H54 (cell line): Measurements from ENCODE around the gene GTF3C4.

Experiments
- DNase-seq: peaks from one replicate; pipeline ENCODE4 v3.0.0; 2011; ENCODE audit warnings: low spot score, mixed read lengths; ENCODE audit not compliant: insufficient read length
- FAIRE-seq: peaks from 3 replicates; lab custom pipeline; 2011; peaks lifted over from hg19 to GRCh38; lab: Jason Lieb, UNC
- POLR2A ChIP-seq: IDR thresholded peaks from 2 replicates; pipeline ENCODE4 v1.6.1; 2011; ENCODE audit warnings: low read depth, mild to moderate bottlenecking, low read length

The GTF3C4 gene

DNA sequence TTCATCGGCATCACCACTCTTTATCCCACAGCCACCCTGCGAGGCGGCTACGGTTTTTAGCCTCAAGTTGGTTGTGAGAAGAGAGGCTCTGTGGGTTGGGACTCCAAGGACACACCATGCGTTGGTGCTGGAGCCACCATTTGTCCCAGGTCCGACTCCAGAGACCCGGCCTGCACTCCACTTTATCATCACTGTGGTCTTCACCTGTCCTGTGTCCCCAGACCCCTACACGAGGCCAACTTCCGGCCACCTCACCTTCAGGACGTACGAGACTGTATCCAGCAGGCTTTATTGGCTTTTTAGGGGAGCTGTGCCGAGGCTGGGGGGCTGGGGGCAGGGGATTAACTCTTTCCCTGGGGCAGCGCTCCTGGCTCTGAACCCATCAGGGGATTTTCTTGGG, 55.0 kb downstream of the GTF3C4 start:
- TF ChIP-seq POLR2A, result no peak
- DNase-seq, result no peak
- FAIRE-seq, result no peak

DNA sequence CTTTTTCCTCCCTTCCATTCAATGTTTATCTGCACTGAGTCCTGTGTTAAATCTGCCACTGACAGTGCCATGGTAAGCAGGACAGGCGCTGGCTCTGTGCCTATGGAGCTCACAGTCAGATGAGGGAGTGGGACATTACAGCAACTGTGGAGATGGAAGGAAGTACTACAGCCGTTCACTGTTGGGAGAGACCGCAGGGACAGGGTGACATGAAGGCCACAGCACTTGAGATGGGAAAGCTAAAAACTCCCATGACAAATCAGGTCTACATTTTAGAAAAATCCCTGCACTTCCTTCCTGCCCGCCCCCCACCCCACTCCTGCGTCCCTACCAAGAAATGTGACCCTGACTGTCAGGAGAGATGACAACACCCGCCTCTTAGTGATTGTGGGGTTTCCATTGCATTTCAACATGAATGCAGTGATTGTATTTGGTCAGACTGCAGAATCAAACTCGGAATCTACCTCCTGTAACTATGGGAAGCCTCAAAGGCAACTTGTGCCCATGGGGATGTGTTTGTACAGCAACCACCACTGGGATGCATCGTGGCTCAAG, 56.4 kb downstream of the GTF3C4 start:
- no peak for DNase-seq
- no peak for FAIRE-seq

DNA sequence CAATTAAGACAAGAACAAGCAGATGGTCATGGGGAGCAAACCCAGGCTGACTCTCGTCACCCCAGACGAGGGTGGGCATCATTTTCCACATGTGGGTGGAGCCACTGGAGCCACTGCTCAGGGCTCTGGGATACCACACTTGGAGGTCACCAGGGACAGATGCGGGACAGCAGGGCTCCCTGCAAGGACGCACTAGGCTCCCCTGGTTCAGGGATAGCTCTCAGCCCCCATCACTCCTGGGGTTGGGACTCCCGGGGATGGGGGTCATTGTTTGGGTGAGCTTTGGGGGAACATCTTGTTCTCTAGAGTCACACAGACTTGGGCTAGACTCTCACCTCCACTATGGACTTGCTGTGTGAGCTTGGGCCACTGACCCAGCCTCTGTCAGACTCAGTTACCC, 57.8 kb downstream of the GTF3C4 start:
- FAIRE-seq, result no peak

More for the DNA sequence above, 56.4 kb downstream of the GTF3C4 start:
- no peak for TF ChIP-seq POLR2A

DNA sequence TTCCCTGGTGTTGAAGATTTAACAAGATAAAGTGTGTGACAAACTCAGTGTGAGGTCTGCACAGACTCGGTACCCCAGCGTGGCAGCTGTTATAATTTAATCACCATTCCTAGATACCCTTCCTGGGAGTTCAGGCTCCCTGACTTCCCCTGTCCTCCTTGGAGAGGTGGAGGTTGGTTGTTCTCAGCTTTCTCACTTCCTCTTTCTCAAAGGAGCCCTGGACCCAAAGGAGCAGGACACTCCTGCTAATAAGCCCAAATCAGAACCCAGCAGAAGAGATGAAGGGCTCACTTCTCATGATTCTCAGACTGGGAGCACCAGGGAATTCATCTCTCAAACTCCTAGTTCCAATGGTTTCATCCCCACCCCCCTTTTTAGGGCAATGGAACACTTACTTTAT, 58.2 kb downstream of the GTF3C4 start:
- DNase-seq (no peak), FAIRE-seq (no peak)
- no peak for TF ChIP-seq POLR2A

More for the DNA sequence above, 57.8 kb downstream of the GTF3C4 start:
- no peak for TF ChIP-seq POLR2A
- DNase-seq, result no peak

DNA sequence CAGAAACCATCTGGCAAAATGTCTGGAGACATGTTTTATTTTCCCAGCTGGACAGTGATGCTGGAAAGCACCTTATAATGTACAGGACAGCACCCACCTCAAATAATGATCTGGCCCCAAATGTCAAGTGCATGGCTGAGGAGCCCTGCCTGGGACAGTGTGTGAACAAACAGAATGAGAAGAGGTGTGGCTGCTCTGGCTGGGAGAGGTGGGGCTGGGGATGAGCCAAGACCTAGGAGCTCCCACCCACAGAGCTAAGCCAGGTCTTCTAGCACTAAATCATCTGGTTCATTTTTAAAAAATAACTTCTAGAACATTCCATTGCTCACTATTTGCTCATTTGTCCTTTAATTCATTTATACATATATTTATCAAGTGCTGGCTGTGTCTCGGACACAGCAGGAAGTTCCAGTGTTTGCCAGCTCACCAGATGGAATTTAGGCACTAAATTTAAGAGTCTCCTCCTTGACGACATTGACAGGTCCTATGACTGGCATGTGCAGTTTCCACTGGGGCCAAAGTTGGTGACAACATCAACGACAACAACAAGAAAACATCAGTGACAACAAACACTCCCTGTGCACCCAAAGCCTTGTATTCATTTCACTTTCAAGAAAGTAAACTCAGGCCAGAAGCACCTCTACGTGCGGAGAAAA, 59.1 kb downstream of the GTF3C4 start:
- TF ChIP-seq POLR2A, result no peak
- FAIRE-seq (no peak), DNase-seq (no peak)

DNA sequence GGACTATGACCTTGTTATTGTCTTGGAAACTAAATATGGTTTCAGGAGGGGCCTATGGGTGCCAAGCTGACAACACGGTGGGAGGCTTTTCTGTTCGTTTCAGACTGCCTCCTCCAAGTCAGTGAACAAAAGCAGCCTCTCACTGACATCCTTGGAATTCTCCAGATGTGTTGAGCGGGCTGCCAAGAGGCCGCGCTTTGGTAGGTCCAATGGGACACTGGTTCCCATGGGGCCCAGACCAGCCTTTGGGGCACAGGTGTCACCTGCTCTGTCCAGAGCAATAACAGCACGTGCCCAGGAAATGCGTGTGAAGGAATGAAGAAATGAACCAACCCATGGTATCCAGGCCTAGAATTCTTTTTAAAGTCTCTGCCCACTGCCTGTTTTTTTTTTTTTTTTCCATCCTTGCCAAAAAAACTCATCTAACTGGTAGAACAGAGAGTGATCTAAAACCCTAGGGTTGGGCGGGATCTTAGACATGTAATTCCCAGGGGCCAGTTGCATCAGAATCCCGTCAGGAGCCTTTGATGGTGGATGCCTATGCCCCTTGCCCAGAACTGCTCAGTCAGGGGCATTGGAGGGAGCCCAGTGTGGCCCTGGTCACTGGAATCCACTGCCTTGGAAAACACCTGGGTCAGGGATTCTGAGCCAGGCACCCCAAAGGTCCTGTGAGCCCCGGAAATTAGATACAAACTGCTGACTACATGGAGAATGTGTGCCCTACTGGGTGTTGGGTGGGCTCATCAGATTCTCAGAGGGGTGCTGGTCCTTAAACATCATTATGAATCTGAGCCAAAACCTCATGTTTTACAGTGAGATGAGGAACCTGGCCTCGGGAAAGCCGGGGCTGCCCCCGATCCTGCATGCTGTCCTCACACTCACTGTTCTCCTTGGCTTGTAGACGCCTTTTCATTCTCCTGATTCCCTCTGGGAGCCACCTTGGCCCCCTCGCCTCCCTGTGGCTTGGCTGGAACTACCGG, 60.1 kb downstream of the GTF3C4 start:
- FAIRE-seq (no peak), DNase-seq (no peak)
- TF ChIP-seq POLR2A, result no peak

DNA sequence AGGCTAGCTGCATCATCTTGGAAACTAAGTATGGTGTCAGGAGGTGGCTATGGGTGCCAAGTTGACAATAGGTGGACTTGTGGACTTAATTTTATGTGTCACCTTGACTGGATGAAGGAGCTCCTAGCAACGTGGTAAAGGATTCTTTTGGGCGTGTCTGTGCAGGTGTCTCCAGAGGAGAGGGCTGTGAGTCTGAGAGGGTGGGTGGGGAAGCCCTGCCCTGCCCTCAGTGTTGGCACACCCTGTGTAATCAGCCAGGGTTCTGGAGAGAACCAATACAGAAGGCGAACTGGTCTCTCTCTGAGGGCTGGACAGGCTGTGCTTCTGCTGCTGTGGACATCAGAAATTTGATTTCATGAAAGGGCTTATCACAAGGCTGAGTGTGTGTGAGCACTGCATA, 61.0 kb downstream of the GTF3C4 start:
- no peak for FAIRE-seq

DNA sequence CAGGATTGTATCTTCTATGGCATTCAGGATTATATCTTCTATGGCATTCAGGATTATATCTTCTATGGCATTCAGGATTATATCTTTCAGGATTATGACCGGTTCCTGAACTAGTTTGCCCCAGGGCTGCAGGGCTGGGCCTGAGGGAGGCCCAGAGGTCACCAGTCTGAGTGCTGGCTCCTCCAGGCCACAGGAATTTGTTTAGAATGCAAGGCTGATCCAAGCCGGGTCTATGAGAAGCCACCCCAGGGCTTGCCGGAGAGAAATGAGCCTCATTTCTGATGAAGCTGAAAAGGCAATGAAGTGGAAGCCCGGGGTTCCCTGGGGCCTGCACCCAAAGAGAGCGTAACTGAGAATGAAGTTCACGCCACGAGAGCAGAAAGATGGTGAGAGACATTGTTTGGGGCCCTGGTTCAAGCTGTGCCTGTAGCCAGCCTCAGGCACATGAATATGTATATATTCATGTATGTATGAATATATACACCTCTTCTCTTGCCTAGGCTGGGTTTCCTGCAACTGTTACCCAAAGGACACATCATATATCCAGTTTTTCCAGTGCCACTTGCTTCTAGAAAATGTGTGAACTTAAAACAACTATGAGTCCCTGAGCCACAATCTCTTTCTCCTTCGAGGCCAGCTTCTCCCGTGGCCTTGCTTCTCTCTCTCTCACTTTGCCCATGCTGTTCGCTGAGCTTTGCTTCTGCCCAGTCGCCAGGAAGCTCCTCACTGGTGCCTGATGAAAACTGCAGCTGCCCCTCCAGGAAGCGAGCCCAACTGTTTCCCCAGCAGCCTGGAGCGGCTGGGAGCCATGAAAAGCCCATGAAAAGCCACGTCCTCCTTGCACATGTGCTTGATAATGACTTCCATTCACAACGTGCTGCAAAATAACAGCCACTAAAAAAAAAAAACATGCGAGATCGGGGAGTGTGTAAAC, 62.3 kb downstream of the GTF3C4 start:
- DNase-seq (no peak), FAIRE-seq (no peak)
- TF ChIP-seq POLR2A, result no peak

More for the DNA sequence above, 61.0 kb downstream of the GTF3C4 start:
- TF ChIP-seq POLR2A, result no peak
- no peak for DNase-seq

DNA sequence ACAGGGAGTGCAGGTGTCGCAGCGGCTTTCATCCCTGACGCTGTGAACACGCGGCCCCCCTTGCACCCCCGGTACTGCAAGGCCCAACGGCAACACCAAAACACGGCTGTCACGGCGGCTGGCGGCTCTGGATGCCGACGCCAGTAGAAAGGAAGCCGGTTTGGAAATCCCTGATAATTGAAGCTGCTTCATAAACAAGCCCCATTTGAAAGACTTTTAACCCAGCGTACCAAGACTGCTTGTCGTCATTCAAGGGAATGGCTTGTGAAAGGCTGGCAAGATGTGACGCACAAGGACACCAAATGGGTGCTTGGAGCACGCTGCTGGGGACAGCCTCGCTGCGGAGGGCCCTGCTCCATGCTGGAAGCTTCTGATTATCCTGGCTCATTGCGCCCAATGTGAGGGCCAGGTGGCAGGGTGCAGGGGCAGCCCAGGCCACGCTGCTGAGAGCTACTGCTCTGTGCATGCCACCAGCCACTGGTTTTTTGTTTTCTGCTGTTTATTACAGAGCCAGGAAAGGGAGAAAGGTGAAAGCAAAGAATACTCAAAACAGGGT, 63.1 kb downstream of the GTF3C4 start:
- no peak for FAIRE-seq
- TF ChIP-seq POLR2A, result no peak
- no peak for DNase-seq

DNA sequence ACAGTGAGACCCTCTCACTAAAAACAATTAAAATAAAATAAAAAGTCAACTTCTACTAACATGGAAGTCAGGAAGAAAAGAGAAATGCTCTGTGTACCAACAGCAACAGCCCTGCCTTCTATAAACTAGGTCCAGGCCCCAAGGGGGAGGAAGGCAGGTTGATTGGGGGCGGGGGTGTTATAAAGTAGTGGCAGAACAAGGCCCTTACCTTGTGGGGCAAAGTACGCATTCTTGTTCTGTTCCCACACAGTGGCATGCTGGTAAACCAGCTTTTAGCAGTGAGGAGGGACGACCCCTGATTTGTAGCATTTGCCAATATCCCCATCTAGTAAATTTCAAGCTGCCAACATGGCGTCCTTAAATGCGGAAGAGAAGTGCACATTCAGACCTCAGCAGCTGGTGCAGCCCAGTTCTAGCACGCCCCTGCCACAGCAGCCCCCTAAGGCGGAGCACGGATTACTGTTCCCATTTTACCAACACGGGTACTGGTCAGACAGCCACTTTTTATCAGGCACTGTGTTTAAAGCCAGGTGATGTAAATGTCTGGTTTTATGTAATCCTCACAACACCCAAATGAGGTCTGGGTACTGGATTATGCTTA, 69.5 kb downstream of the GTF3C4 start:
- FAIRE-seq, result no peak
- no peak for DNase-seq

DNA sequence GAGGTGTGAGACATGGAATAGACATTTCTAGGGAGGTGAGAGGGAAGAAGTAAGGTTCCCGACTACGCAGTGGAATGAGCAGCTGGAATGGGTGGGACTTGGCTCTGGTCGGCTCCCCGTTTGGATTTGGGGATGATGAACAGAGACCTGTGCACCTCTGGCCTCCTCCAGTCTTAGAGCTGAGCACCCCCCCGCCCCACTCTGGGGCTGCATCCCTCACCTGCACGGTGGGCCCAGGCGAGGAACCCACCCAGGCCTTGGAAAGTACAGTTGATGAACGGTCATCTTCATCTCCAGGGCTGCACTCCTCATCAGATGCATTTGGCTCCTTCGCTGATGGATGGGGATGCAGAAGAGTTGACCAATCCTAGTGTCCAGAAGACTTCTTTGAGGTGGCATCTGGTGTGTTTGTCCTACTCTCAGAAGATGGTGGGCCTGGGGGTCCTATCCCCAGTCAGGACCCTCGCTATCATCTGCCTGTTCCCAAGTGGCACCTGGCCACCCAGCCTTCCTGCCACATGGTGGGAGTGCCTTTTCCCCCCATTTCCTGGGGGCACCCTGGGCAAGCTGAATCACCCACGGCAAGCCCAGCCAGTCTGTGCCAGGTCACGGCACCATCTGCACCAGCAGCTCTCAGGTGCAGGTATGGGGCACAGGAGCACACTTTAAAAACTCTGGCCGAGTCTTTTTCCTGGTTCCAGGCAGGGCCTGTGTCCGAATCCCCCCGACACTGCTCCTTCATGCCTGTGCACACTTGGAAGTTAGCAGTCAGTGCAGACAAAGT, 70.5 kb downstream of the GTF3C4 start:
- FAIRE-seq, result no peak
- DNase-seq, result no peak
- no peak for TF ChIP-seq POLR2A

More for the DNA sequence above, 69.5 kb downstream of the GTF3C4 start:
- no peak for TF ChIP-seq POLR2A

DNA sequence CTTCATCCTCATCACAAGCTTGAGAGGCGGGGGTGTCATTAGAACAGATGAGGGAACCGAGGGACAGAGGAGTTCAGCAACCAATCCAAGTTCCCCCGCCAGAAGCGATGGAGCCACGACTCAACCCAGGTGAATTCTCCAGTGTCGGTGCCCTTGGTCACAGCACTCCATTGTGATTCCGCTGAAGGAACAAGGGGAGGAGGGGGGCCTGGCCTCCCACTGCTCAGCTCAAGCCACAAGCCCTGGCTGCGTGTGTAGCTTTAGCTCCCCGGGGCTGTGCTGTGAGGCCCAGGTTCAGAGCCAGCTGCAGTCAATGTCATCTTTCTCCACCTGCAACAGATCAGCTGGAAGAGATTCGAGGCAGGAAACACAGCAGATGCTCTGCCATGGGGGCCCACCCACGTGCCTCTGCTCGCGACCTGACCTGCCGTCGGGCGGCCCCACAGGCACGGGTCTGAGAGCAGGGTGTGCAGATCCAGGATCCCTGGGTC, 72.6 kb downstream of the GTF3C4 start:
- no peak for FAIRE-seq
- DNase-seq, result no peak
- no peak for TF ChIP-seq POLR2A
